ENCODE measurements around the gene RAD51B.

DNA sequence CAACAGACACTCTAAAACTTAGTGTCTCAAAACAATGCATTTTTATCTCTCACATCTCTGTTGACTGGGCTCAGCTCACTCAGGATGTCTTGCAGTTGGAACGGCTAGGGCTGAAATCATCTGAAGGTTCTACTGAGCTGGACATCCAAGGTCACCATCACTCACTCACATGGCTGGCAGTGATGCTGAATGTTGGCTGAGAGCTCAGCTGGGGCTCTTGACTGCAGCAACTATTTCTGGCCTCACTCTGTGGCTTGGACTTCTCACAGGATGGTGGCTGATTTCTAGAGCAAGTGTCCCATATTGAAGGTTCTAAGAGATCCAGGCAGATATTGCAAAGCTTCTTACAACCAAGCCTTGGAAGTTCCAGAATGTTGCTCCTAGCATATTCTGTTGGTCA is 806.8 kb downstream of the RAD51B start:
- TF ChIP-seq EZH2phosphoT487 (IDR thresholded peaks at IDR 0.05; ENCODE audit: borderline replicate concordance, low read length): no peak
- TF ChIP-seq, protein P1, sequence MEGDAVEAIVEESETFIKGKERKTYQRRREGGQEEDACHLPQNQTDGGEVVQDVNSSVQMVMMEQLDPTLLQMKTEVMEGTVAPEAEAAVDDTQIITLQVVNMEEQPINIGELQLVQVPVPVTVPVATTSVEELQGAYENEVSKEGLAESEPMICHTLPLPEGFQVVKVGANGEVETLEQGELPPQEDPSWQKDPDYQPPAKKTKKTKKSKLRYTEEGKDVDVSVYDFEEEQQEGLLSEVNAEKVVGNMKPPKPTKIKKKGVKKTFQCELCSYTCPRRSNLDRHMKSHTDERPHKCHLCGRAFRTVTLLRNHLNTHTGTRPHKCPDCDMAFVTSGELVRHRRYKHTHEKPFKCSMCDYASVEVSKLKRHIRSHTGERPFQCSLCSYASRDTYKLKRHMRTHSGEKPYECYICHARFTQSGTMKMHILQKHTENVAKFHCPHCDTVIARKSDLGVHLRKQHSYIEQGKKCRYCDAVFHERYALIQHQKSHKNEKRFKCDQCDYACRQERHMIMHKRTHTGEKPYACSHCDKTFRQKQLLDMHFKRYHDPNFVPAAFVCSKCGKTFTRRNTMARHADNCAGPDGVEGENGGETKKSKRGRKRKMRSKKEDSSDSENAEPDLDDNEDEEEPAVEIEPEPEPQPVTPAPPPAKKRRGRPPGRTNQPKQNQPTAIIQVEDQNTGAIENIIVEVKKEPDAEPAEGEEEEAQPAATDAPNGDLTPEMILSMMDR (conservative IDR thresholded peaks at IDR 0.05; ENCODE audit: low read depth, low read length): no peak

All from PC-3 (cell line).